Kidney glomerular epithelial cell (primary cell): ENCODE results near the gene RNGTT.

Experiments used
- DNase-seq: peaks from one replicate; lab custom pipeline; 2025; lab: John Stamatoyannopoulos, UW

The RNGTT gene

GRCh38 chr6:88587150-88587520 lies 376.3 kb downstream of the RNGTT start:
- no peak for DNase-seq

GRCh38 chr6:88586371-88587149 lies 376.9 kb downstream of the RNGTT start:
- DNase-seq = no peak

GRCh38 chr6:88585276-88585692 lies 378.1 kb downstream of the RNGTT start:
- DNase-seq = no peak

- no peak for DNase-seq
Observed at GRCh38 chr6:88584581-88585275, 378.7 kb downstream of the RNGTT start.

- no peak for DNase-seq
Observed at GRCh38 chr6:88577461-88577860, 386.0 kb downstream of the RNGTT start.

GRCh38 chr6:88575536-88575935 lies 387.9 kb downstream of the RNGTT start:
- DNase-seq = no peak

GRCh38 chr6:88574651-88575050 lies 388.8 kb downstream of the RNGTT start:
- no peak for DNase-seq

GRCh38 chr6:88574031-88574430 lies 389.4 kb downstream of the RNGTT start:
- DNase-seq = no peak

GRCh38 chr6:88573561-88573960 lies 389.9 kb downstream of the RNGTT start:
- DNase-seq = no peak

GRCh38 chr6:88572449-88573139 lies 390.8 kb downstream of the RNGTT start:
- DNase-seq = no peak

GRCh38 chr6:88569959-88570358 lies 393.5 kb downstream of the RNGTT start:
- no peak for DNase-seq

- no peak for DNase-seq
Observed at GRCh38 chr6:88567696-88568095, 395.7 kb downstream of the RNGTT start.

GRCh38 chr6:88566746-88567534 lies 396.5 kb downstream of the RNGTT start:
- no peak for DNase-seq

GRCh38 chr6:88565836-88566235 lies 397.6 kb downstream of the RNGTT start:
- no peak for DNase-seq

GRCh38 chr6:88565409-88565811 lies 398.0 kb downstream of the RNGTT start:
- DNase-seq = no peak

GRCh38 chr6:88563277-88563625 lies 400.2 kb downstream of the RNGTT start:
- DNase-seq = no peak

GRCh38 chr6:88562353-88563276 lies 400.8 kb downstream of the RNGTT start:
- no peak for DNase-seq

- no peak for DNase-seq
Observed at GRCh38 chr6:88561954-88562315, 401.5 kb downstream of the RNGTT start.

- DNase-seq = no peak
Observed at GRCh38 chr6:88561034-88561953, 402.1 kb downstream of the RNGTT start.
